ENCODE measurements around the gene MAST3.

The MAST3 gene

DNA sequence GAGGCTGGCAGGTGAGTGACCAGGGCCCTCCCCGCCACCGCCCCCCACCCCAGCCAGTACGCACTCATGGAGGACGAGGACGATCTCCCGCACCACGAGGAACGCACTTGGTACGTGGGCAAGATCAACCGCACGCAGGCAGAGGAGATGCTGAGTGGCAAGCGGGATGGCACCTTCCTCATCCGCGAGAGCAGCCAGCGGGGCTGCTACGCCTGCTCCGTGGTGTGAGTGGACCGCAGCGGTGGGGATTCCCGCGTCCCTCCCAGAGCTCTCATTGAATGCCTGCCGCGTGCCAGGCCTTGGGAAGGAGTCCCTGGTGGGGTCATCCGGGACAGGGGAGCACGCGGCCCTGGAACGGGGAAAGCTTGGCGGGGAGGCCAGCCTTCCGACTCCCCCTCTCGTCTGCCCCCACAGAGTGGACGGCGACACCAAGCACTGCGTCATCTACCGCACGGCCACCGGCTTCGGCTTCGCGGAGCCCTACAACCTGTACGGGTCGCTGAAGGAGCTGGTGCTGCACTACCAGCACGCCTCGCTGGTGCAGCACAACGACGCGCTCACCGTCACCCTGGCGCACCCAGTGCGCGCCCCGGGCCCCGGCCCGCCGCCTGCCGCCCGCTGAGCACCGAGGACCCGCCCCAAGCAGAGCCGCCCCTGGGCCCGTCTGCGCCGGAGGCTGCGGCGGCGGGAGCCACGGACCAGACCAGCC is 71.2 kb downstream of the MAST3 start:
- peaks cover 4% of the 10 kb centered on the region; the same call in 1 of the 2 replicates for H3K36me3 ChIP-seq (ENCODE audit: insufficient read depth, low read length)
- peaks cover 4% of the 10 kb centered on the region for H3K4me1 ChIP-seq (ENCODE audit: insufficient read depth, low read length, poor library complexity, severe bottlenecking)
- no peak overlapping the region for H3K4me3 ChIP-seq (ENCODE audit: low read length, poor library complexity, severe bottlenecking)

GRCh38 chr19:18170714-18171255 is 73.2 kb downstream of the MAST3 start:
- no peak for TF ChIP-seq EZH2phosphoT487 (IDR thresholded peaks at IDR 0.05; ENCODE audit: borderline replicate concordance)
- no peak for TF ChIP-seq CTCF (conservative IDR thresholded peaks at IDR 0.05; ENCODE audit: low read length)
- H3K9me3 ChIP-seq (ENCODE audit: insufficient read depth, low read depth, low read length): no peaks in the 10 kb centered on the region
- no peaks in the 10 kb centered on the region for H3F3A ChIP-seq (ENCODE audit: low read depth)
- no peak overlapping the region for H3K4me3 ChIP-seq (ENCODE audit: low read length, poor library complexity, severe bottlenecking)
- no peak overlapping the region for H3K4me2 ChIP-seq (ENCODE audit: low read depth, low read length, poor library complexity, severe bottlenecking)
- no peaks in the 10 kb centered on the region for H3K27me3 ChIP-seq (ENCODE audit: insufficient read depth, low read length, poor library complexity, severe bottlenecking)
- peaks cover 4% of the 10 kb centered on the region for H3K4me1 ChIP-seq (ENCODE audit: insufficient read depth, low read length, poor library complexity, severe bottlenecking)
- H3K9me2 ChIP-seq (replicated peaks; ENCODE audit: low read depth, low read length): no peaks in the 10 kb centered on the region
- no peak overlapping the region for H3K9ac ChIP-seq (ENCODE audit: low read depth, low read length, poor library complexity, severe bottlenecking)
- no peaks in the 10 kb centered on the region for H3K79me2 ChIP-seq (ENCODE audit: insufficient read depth, low read length)
- H4K20me1 ChIP-seq (ENCODE audit: insufficient read depth, low read length, poor library complexity, severe bottlenecking): no peaks in the 10 kb centered on the region
- no peaks in the 10 kb centered on the region; the same call in 1 of the 2 replicates for H3K36me3 ChIP-seq (ENCODE audit: insufficient read depth, low read length)
- no peak overlapping the region for H2AFZ ChIP-seq (ENCODE audit: low read length)

More for the DNA sequence above, 71.2 kb downstream of the MAST3 start:
- Histone ChIP-seq H3K9me3 (ENCODE audit: insufficient read depth, low read depth, low read length) (no peaks in the 10 kb centered on the region), H2AFZ (ENCODE audit: low read length) (no peak overlapping the region), H3K4me2 (ENCODE audit: low read depth, low read length, poor library complexity, severe bottlenecking) (no peak overlapping the region), H3K9me2 (replicated peaks; ENCODE audit: low read depth, low read length) (no peaks in the 10 kb centered on the region), H3K27me3 (ENCODE audit: insufficient read depth, low read length, poor library complexity, severe bottlenecking) (no peaks in the 10 kb centered on the region), H4K20me1 (ENCODE audit: insufficient read depth, low read length, poor library complexity, severe bottlenecking) (no peaks in the 10 kb centered on the region), H3K79me2 (ENCODE audit: insufficient read depth, low read length) (no peaks in the 10 kb centered on the region), H3K9ac (ENCODE audit: low read depth, low read length, poor library complexity, severe bottlenecking) (no peak overlapping the region), H3F3A (ENCODE audit: low read depth) (no peaks in the 10 kb centered on the region)
- no peak for TF ChIP-seq EZH2phosphoT487 (IDR thresholded peaks at IDR 0.05; ENCODE audit: borderline replicate concordance)
- TF ChIP-seq CTCF (conservative IDR thresholded peaks at IDR 0.05; ENCODE audit: low read length): no peak

- Histone ChIP-seq H3K4me2 (ENCODE audit: low read depth, low read length, poor library complexity, severe bottlenecking) (no peak overlapping the region), H3K4me1 (ENCODE audit: insufficient read depth, low read length, poor library complexity, severe bottlenecking) (peaks cover 4% of the 10 kb centered on the region), H3K9ac (ENCODE audit: low read depth, low read length, poor library complexity, severe bottlenecking) (no peak overlapping the region), H3K9me3 (ENCODE audit: insufficient read depth, low read depth, low read length) (no peaks in the 10 kb centered on the region), H3F3A (ENCODE audit: low read depth) (no peaks in the 10 kb centered on the region), H3K27me3 (ENCODE audit: insufficient read depth, low read length, poor library complexity, severe bottlenecking) (no peaks in the 10 kb centered on the region), H2AFZ (ENCODE audit: low read length) (no peak overlapping the region), H3K4me3 (ENCODE audit: low read length, poor library complexity, severe bottlenecking) (no peak overlapping the region), H4K20me1 (ENCODE audit: insufficient read depth, low read length, poor library complexity, severe bottlenecking) (no peaks in the 10 kb centered on the region), H3K79me2 (ENCODE audit: insufficient read depth, low read length) (no peaks in the 10 kb centered on the region), H3K9me2 (replicated peaks; ENCODE audit: low read depth, low read length) (no peaks in the 10 kb centered on the region), H3K36me3 (ENCODE audit: insufficient read depth, low read length) (no peaks in the 10 kb centered on the region; the same call in 1 of the 2 replicates)
- TF ChIP-seq EZH2phosphoT487 (IDR thresholded peaks at IDR 0.05; ENCODE audit: borderline replicate concordance): no peak
- no peak for TF ChIP-seq CTCF (conservative IDR thresholded peaks at IDR 0.05; ENCODE audit: low read length)
Observed at GRCh38 chr19:18171605-18172327, 74.2 kb downstream of the MAST3 start.
